ENCODE measurements around the gene EZR. TPM values are rescaled to one million over a fixed set of nuclear protein-coding genes. Genes with fewer than 3 reads are reported as not detected.
A peak's percentile ranks its signal among the peaks of the same experiment; 100 is the strongest.

Gene EZR
- total and polyA plus RNA-seq, 10 of the 15 experiments (the other 5 are each of a cell fraction or from before 2014, with no cell fraction given) = 79.1 to 282 (median 161) TPM

DNA sequence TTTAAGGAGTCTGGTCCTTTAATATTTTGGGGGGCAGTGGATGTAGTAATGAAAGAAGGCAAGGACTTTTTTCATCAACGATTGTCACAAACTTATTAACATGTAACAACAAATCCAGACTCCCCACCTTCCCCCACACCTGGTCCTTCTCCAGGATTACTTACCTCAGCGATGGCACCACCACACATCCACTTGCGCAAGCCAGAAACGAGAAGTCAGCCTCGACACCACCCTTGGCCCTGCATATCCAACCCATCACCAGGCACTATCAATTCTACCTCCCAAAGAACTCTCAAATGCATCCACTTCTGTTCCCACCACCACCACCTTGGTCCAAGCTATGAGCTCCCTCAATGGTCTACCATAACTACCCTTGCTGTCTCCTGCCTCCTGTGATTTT, 6.6 kb downstream of the EZR start:
- no peak for DNase-seq (ENCODE audit: low read depth, low spot score)
- ChIA-PET RAD21 (ENCODE audit: unreplicated experiment) (interaction anchor here (1.1 to 5.2 kb wide), 3 partner anchors 17 to 99 kb away, joined by 7 to 65 read pairs (median 15); no protein-coding TSS in a partner anchor), SMC1A (ENCODE audit: uncharacterized antibody, unreplicated experiment) (interaction anchor here (1.0 to 5.2 kb wide), 11 partner anchors 8 to 181 kb away, joined by 3 to 68 read pairs (median 19); no protein-coding TSS in a partner anchor), POLR2A (interaction anchor here (0.7 to 3.8 kb wide), 9 partner anchors 9 to 106 kb away, joined by 3 to 27 read pairs (median 5); no protein-coding TSS in a partner anchor), CTCF (interaction anchor here (1.1 to 5.2 kb wide), 7 partner anchors 16 to 153 kb away, joined by 3 to 97 read pairs (median 5); no protein-coding TSS in a partner anchor)
- peaks cover 4% of the 10 kb centered on the region; the same call in 1 of the 2 replicates for H4K20me1 ChIP-seq (ENCODE audit: control insufficient read depth, insufficient read depth)
- no peak for FAIRE-seq
- TF ChIP-seq LARP7 (IDR thresholded peaks at IDR 0.05) (no peak), RCOR1 (conservative IDR thresholded peaks at IDR 0.05; ENCODE audit: low read depth, low read length) (0 out of 2 replicates have a peak, but pooled peaks have one; percentile 52)
- H3K36me3 ChIP-seq (ENCODE audit: control insufficient read depth in 2 of 2, insufficient read depth in 2 of 2, low read length in 1 of 2) = peaks cover 4 to 20% of the 10 kb centered on the region in 2 experiments
- no peak for ATAC-seq
- H3K27ac ChIP-seq (ENCODE audit: control insufficient read depth, insufficient read depth) = peak overlapping the region; percentile 75
- peak overlapping the region; percentile 98 for H3K4me2 ChIP-seq (ENCODE audit: control insufficient read depth, insufficient read depth)
- no peaks in the 10 kb centered on the region for H3K27me3 ChIP-seq (replicated peaks in 1 of 2; ENCODE audit: control insufficient read depth in 2 of 2, insufficient read depth in 2 of 2, low read length in 1 of 2)
- H2AFZ ChIP-seq (ENCODE audit: control insufficient read depth, low read depth, low read length) = no peak overlapping the region
- no peak overlapping the region for H3K9ac ChIP-seq (ENCODE audit: control insufficient read depth, insufficient read depth, low read length)
- intact Hi-C loops (cut with micrococcal nuclease; ENCODE audit: unreplicated experiment) (loop anchor here (5.0 to 10.0 kb wide), 3 partner anchors 95 to 338 kb away; no protein-coding TSS in a partner anchor), in situ Hi-C loops (cut with MboI) (no loop called here)
- WGBS (ENCODE audit: insufficient coverage, insufficient replicate concordance, low lambda C conversion rate, missing lambda C conversion rate) = 44% methylated on average over 5 of the region's 5 CpGs
- peaks cover 100% of the 10 kb centered on the region for H3K79me2 ChIP-seq (ENCODE audit: control insufficient read depth, insufficient read depth, low read length)
- H3K9me3 ChIP-seq (replicated peaks; ENCODE audit: control insufficient read depth, insufficient read depth, low read length) = no peaks in the 10 kb centered on the region
- BruUV-seq (replicated peaks) = no TSS peak
- H3K4me1 ChIP-seq (ENCODE audit: control insufficient read depth, insufficient read depth, low read length) = peaks cover 64% of the 10 kb centered on the region
- peak overlapping the region; percentile 82 for H3K4me3 ChIP-seq

DNA sequence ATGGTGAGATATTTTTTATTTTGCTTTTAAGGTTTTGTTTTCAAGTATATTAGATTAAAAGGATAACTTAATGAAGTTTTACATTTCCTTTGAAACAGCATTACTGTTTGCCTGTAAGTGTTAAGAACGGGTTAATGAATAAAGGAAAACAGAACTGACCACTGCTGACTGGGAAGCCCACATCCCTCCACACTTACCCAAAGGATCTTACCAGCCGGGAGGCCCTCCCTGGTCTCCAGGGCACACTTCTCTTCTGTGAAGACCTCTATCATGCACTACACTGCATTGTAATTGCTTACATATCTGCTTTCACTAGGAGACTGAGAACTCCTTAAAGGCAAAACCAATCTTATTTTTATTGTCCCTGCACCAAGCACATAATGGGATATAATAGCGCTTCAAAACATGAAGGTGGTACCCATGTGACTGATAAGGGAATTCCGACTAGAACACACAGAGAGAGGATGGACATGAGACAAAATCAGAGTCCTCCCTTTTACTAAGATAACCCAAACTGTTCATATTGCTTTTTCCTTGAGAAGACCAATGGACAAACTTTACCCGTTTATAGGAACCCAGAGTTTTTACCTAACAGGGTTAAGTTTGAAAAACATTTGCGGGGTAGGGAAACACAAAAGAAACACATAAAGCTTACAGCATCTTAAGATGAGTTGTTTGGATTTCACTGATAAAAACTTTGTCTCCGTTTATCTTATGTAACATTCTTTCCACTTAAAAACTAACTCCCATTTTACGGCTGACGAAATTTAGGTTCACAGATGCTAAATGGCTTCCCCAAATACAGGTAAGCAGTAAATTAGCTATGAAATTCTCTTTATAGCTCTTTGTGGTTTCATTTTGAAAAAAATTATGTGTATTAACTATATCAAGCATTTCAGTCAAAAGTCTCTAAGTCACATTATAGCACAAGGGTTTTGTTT, 8.7 kb downstream of the EZR start:
- Histone ChIP-seq H3K36me3 (ENCODE audit: control insufficient read depth in 2 of 2, insufficient read depth in 2 of 2, low read length in 1 of 2) (peaks cover 4 to 20% of the 10 kb centered on the region in 2 experiments), H3K4me2 (ENCODE audit: control insufficient read depth, insufficient read depth) (peak overlapping the region; percentile 72), H4K20me1 (ENCODE audit: control insufficient read depth, insufficient read depth) (peaks cover 4% of the 10 kb centered on the region; the same call in 1 of the 2 replicates), H3K27ac (ENCODE audit: control insufficient read depth, insufficient read depth) (peak overlapping the region; percentile 54), H2AFZ (ENCODE audit: control insufficient read depth, low read depth, low read length) (no peak overlapping the region), H3K9me3 (replicated peaks; ENCODE audit: control insufficient read depth, insufficient read depth, low read length) (no peaks in the 10 kb centered on the region), H3K9ac (ENCODE audit: control insufficient read depth, insufficient read depth, low read length) (peak overlapping the region; percentile 24; the same call in 1 of the 2 replicates), H3K4me1 (ENCODE audit: control insufficient read depth, insufficient read depth, low read length) (peaks cover 77% of the 10 kb centered on the region), H3K79me2 (ENCODE audit: control insufficient read depth, insufficient read depth, low read length) (peaks cover 100% of the 10 kb centered on the region), H3K27me3 (replicated peaks in 1 of 2; ENCODE audit: control insufficient read depth in 2 of 2, insufficient read depth in 2 of 2, low read length in 1 of 2) (no peaks in the 10 kb centered on the region), H3K4me3 (peak overlapping the region; percentile 37; the same call in 1 of the 2 replicates)
- in situ Hi-C loops (cut with MboI) = no loop called here
- BruUV-seq (replicated peaks) = no TSS peak
- ChIA-PET CTCF (interaction anchor here (1.1 to 5.2 kb wide), 7 partner anchors 11 to 151 kb away, joined by 3 to 97 read pairs (median 4); no protein-coding TSS in a partner anchor), RAD21 (ENCODE audit: unreplicated experiment) (interaction anchor here (0.9 to 5.2 kb wide), 6 partner anchors 12 to 324 kb away, joined by 3 to 65 read pairs (median 4); no protein-coding TSS in a partner anchor), POLR2A (interaction anchor here (0.8 to 3.5 kb wide), 6 partner anchors 9 to 59 kb away, joined by 3 to 21 read pairs (median 8); partner anchors contain the start of gene EZR), SMC1A (ENCODE audit: uncharacterized antibody, unreplicated experiment) (interaction anchor here (1.0 to 5.6 kb wide), 15 partner anchors 8 to 167 kb away, joined by 3 to 73 read pairs (median 12); no protein-coding TSS in a partner anchor)
- ATAC-seq (no peak), DNase-seq (ENCODE audit: low read depth, low spot score) (no peak), FAIRE-seq (no peak)
- intact Hi-C loops (cut with micrococcal nuclease; ENCODE audit: unreplicated experiment) = loop anchor here (5.0 to 10.0 kb wide), 3 partner anchors 93 to 336 kb away; no protein-coding TSS in a partner anchor
- WGBS (ENCODE audit: insufficient coverage, insufficient replicate concordance, low lambda C conversion rate, missing lambda C conversion rate) = 37% methylated on average over 9 of the region's 9 CpGs
- TF ChIP-seq MEF2B (IDR thresholded peaks at IDR 0.05; ENCODE audit: partially characterized antibody, poor library complexity, severe bottlenecking) = no peak
- TF ChIP-seq IKZF1 (conservative IDR thresholded peaks at IDR 0.05) = 0 out of 2 replicates have a peak, but pooled peaks have one; percentile 12
- TF ChIP-seq FOS (IDR thresholded peaks at IDR 0.05; ENCODE audit: borderline replicate concordance, extremely low read depth, insufficient read length) = no peak
- no peak for TF ChIP-seq ZNF24 (IDR thresholded peaks at IDR 0.05)
- TF ChIP-seq, protein P1, sequence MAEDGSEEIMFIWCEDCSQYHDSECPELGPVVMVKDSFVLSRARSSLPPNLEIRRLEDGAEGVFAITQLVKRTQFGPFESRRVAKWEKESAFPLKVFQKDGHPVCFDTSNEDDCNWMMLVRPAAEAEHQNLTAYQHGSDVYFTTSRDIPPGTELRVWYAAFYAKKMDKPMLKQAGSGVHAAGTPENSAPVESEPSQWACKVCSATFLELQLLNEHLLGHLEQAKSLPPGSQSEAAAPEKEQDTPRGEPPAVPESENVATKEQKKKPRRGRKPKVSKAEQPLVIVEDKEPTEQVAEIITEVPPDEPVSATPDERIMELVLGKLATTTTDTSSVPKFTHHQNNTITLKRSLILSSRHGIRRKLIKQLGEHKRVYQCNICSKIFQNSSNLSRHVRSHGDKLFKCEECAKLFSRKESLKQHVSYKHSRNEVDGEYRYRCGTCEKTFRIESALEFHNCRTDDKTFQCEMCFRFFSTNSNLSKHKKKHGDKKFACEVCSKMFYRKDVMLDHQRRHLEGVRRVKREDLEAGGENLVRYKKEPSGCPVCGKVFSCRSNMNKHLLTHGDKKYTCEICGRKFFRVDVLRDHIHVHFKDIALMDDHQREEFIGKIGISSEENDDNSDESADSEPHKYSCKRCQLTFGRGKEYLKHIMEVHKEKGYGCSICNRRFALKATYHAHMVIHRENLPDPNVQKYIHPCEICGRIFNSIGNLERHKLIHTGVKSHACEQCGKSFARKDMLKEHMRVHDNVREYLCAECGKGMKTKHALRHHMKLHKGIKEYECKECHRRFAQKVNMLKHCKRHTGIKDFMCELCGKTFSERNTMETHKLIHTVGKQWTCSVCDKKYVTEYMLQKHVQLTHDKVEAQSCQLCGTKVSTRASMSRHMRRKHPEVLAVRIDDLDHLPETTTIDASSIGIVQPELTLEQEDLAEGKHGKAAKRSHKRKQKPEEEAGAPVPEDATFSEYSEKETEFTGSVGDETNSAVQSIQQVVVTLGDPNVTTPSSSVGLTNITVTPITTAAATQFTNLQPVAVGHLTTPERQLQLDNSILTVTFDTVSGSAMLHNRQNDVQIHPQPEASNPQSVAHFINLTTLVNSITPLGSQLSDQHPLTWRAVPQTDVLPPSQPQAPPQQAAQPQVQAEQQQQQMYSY (CRISPR knock-in tag; IDR thresholded peaks at IDR 0.05) = no peak
